Activated CD4-positive, alpha-beta T cell treated with anti-CD3 and anti-CD28 coated beads, Interleukin-2, amount 50 U/mL, for 4 hours (primary cell): ENCODE data around the gene HSD17B3.
"Not testable (repeated sequence)": the region's sequence is repeated elsewhere in the genome, so short reads cannot be mapped to it uniquely, and the experiment has no call there.

Experiments
- DNase-seq, 2 experiments: peaks; one replicate each; pipeline ENCODE4 v3.0.0-alpha.2; 2020

Gene HSD17B3

GRCh38 chr9:96192710-96193109, 109.3 kb downstream of the HSD17B3 start:
- DNase-seq: no peak

DNA sequence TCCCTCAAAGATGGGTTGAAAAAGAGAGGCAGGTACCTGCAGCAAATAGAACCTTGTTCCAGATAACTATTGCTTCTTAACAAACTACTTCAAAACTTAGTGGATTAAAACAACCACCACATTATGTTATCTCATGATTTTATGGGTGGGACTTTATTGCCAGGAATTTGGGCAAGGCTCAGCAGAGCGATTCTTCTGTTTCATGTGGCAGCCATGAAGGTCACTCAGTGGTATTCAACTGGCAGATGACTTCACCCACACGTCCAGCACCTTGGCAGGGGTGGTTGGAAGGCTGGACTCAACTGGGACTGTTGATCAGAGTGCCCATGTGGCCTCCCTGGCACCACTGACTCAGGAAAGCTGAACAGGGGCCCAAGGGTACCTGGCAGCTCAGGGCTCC, 112.0 kb downstream of the HSD17B3 start:
- no peak for DNase-seq

- DNase-seq: not testable (repeated sequence)
These were observed 112.4 kb downstream of the HSD17B3 start for GRCh38 chr9:96189581-96189980.

GRCh38 chr9:96188571-96188970, 113.4 kb downstream of the HSD17B3 start:
- no peak for DNase-seq

- no peak for DNase-seq
These were observed 114.8 kb downstream of the HSD17B3 start for GRCh38 chr9:96187151-96187555.

GRCh38 chr9:96186591-96187011, 115.4 kb downstream of the HSD17B3 start:
- no peak for DNase-seq

DNA sequence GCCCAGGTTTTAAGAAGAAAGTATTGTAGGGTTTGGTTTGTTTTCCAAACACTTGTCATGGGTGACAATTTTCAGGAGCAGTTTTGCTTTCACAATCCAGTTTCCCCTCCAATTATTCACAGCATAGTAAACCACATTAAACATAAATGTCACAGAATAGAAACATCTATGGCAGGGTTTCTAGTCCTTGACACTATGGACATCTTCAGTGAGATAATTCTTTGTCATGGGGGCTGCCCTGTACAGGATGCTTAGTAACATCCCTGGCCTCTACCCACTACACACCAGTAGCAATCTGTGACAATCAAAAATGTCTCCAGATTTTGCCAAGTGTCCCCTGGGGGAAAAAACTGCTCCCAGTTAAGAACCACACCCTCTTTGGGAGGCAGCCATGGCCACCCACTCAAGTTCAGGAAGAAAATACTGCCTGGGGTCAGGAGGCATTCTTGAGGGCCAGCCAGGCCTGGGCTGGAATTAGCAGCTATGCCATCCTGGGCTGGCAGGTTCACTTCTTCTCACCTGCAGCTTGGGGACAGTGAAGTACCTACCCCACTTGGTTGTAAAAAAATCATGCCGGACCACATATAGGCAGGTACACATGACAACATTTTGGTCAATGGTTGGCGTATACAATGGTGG, 116.3 kb downstream of the HSD17B3 start:
- no peak for DNase-seq
